Mesenteric fat pad (tissue), 1 donor: ENCODE measurements around the gene DPH5. TPM values are rescaled to one million over a fixed set of nuclear protein-coding genes. Genes with fewer than 3 reads are reported as not detected.

Source experiments
- DNase-seq: peaks from one replicate; pipeline ENCODE4 v3.0.0-alpha.2; 2020; ENCODE audit warnings: low spot score
- total RNA-seq: library from RNA; stranded (reverse); fragmentation: NEBNext Ultra II Directional; extraction: Animal tissue kit (Norgen Biotek cat#: 25700); gene quantifications from one replicate; pipeline ENCODE4 v1.2.1, GENCODE V29; 2021
- donor health status: DM: yes; HTN: yes; CAD: no.

Gene DPH5
- total RNA-seq, 1 donor from 2014 or later: 13.1 TPM

GRCh38 chr1:100943533-100943932 is 82.1 kb downstream of the DPH5 start:
- no peak for DNase-seq

- no peak for DNase-seq
Observed at GRCh38 chr1:100942304-100943046, 83.1 kb downstream of the DPH5 start.

- no peak for DNase-seq
Observed at GRCh38 chr1:100941580-100942216, 83.9 kb downstream of the DPH5 start.

- no peak for DNase-seq
Observed at GRCh38 chr1:100941098-100941527, 84.5 kb downstream of the DPH5 start.

Other genes starting within 250 kb of the DPH5 start
- gene EXTL2, start 130.9 kb downstream of the DPH5 start, total RNA-seq: 13.2 TPM
- gene SLC30A7, start 129.7 kb downstream of the DPH5 start, total RNA-seq: 31.5 TPM
- 118 TPM for gene S1PR1, start 211.2 kb upstream of the DPH5 start, total RNA-seq